SK-N-MC (cell line): ENCODE measurements around the gene P2RY6.

ENCODE experiments used
- DNase-seq: peaks from one replicate; pipeline ENCODE4 v3.0.0-alpha.2; 2011; ENCODE audit warnings: low read depth, low spot score
- H3K27ac ChIP-seq: fragments of 200-600 bp; sonication (generic); 2 replicates; pipeline ENCODE4 v1.5.1; 2016; ENCODE audit warnings: mixed run types
- H3K36me3 ChIP-seq: fragments of 200-600 bp; sonication (generic); 2 replicates; pipeline ENCODE4 v1.6.1; 2017; ENCODE audit warnings: antibody characterized with exemption, low read length, mixed read lengths; ENCODE audit not compliant: insufficient read depth
- H3K4me3 ChIP-seq: fragments of 200-600 bp; sonication (generic); 2 replicates; pipeline ENCODE4 v1.5.1; 2016
- H3K9ac ChIP-seq: fragments of 200-600 bp; sonication (generic); 2 replicates; pipeline ENCODE4 v1.8.0; 2017; ENCODE audit warnings: mixed run types, mixed read lengths; ENCODE audit not compliant: insufficient read length
- H3K9me3 ChIP-seq: fragments of 200-600 bp; sonication (generic); 2 replicates; pipeline ENCODE4 v1.6.1; 2017; ENCODE audit warnings: low read depth, mild to moderate bottlenecking, antibody characterized with exemption, low read length, moderate library complexity, mixed read lengths
- EZH2 ChIP-seq: fragments of 200-600 bp; sonication (generic); IDR thresholded peaks from one replicate; pipeline ENCODE4 v1.6.1; 2017; ENCODE audit warnings: antibody characterized with exemption
- FOXP2 ChIP-seq: optimal IDR thresholded peaks from 2 replicates; pipeline ENCODE3; 2011; ENCODE audit warnings: mild to moderate bottlenecking, moderate library complexity; ENCODE audit not compliant: insufficient read depth; ENCODE audit errors: extremely low read length, control extremely low read depth
- POLR2AphosphoS5 ChIP-seq: IDR thresholded peaks from 2 replicates; pipeline ENCODE4 v1.6.1; 2012; ENCODE audit warnings: mild to moderate bottlenecking, low read depth, low read length, borderline replicate concordance

Gene P2RY6

GRCh38 chr11:73236205-73236765, 35.9 kb upstream of the P2RY6 start:
- no peaks in the 10 kb centered on the region for H3K36me3 ChIP-seq
- TF ChIP-seq FOXP2 (no peak), POLR2AphosphoS5 (no peak), EZH2 (no peak)
- H3K27ac ChIP-seq, result no peak overlapping the region
- no peak overlapping the region for H3K4me3 ChIP-seq
- DNase-seq, result no peak
- no peaks in the 10 kb centered on the region for H3K9me3 ChIP-seq
- no peak overlapping the region for H3K9ac ChIP-seq

- Histone ChIP-seq H3K36me3 (no peaks in the 10 kb centered on the region), H3K4me3 (no peak overlapping the region), H3K9me3 (no peaks in the 10 kb centered on the region), H3K9ac (no peak overlapping the region), H3K27ac (no peak overlapping the region)
- no peak for DNase-seq
- TF ChIP-seq FOXP2 (no peak), EZH2 (no peak), POLR2AphosphoS5 (no peak)
Measured at GRCh38 chr11:73236854-73237253, 35.3 kb upstream of the P2RY6 start.

- no peak for DNase-seq
- Histone ChIP-seq H3K4me3 (no peak overlapping the region), H3K27ac (no peak overlapping the region), H3K36me3 (no peaks in the 10 kb centered on the region), H3K9ac (no peak overlapping the region), H3K9me3 (no peaks in the 10 kb centered on the region)
- TF ChIP-seq POLR2AphosphoS5 (no peak), EZH2 (no peak), FOXP2 (no peak)
Measured at GRCh38 chr11:73237471-73238290, 34.5 kb upstream of the P2RY6 start.

GRCh38 chr11:73239111-73239521, 33.0 kb upstream of the P2RY6 start:
- Histone ChIP-seq H3K36me3 (no peaks in the 10 kb centered on the region), H3K27ac (no peak overlapping the region), H3K4me3 (no peak overlapping the region), H3K9ac (no peak overlapping the region), H3K9me3 (no peaks in the 10 kb centered on the region)
- no peak for TF ChIP-seq EZH2
- TF ChIP-seq FOXP2, result no peak
- no peak for TF ChIP-seq POLR2AphosphoS5
- DNase-seq, result no peak

GRCh38 chr11:73239571-73240189, 32.5 kb upstream of the P2RY6 start:
- Histone ChIP-seq H3K36me3 (no peaks in the 10 kb centered on the region), H3K9me3 (no peaks in the 10 kb centered on the region), H3K9ac (no peak overlapping the region), H3K4me3 (no peak overlapping the region), H3K27ac (no peak overlapping the region)
- DNase-seq, result no peak
- TF ChIP-seq POLR2AphosphoS5 (no peak), FOXP2 (no peak), EZH2 (no peak)

- no peaks in the 10 kb centered on the region for H3K9me3 ChIP-seq
- H3K36me3 ChIP-seq, result no peaks in the 10 kb centered on the region
- no peak overlapping the region for H3K27ac ChIP-seq
- H3K9ac ChIP-seq, result no peak overlapping the region
- no peak for DNase-seq
- no peak overlapping the region for H3K4me3 ChIP-seq
- TF ChIP-seq EZH2 (no peak), POLR2AphosphoS5 (no peak), FOXP2 (no peak)
Measured at GRCh38 chr11:73240190-73240781, 31.9 kb upstream of the P2RY6 start.

- Histone ChIP-seq H3K36me3 (no peaks in the 10 kb centered on the region), H3K4me3 (no peak overlapping the region), H3K27ac (no peak overlapping the region), H3K9ac (no peak overlapping the region), H3K9me3 (no peaks in the 10 kb centered on the region)
- DNase-seq, result no peak
- no peak for TF ChIP-seq POLR2AphosphoS5
- TF ChIP-seq FOXP2, result no peak
- no peak for TF ChIP-seq EZH2
Measured at GRCh38 chr11:73241300-73241699, 30.8 kb upstream of the P2RY6 start.
